ENCODE data around the gene B3GAT2.

The B3GAT2 gene

DNA sequence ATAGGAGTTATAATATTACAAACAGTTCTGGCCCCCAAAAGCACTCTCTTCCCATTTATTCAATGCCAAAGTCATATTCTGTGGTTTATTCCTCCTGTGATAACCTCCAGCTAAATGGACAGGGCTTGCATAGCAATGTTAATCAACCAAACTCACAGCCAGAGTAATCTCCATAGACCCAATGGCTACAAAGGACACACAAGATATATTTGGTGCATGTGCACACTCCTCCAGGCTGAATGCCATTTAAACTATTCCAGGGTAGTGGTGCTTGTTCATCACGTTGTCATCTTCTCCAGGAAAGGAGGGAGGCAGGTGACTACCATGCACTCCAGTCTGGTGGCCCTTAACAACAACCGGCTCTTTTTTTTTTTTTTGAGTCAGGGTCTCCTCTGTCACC is 56.8 kb downstream of the B3GAT2 start:
- DNase-seq (ENCODE audit: low read depth in 2 of 2) = no peak

DNA sequence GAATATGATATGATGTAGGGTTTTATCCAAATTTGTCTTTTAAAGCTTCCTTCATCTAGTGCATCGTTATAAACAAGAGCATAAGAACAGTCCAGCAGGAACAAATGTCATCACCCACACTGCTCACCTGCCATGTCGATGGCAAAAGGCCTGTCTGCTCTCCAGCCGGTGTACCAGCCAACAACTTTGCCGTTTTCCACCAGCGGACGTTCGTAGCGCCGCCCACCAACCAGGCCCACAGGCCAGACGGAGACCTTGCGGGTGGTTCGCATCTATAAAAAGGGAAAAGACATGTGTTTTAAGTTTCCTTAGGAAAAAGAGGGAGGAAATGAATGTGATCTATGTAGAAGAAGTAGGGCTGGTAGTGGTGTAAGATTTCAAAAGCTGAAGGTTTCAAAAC is 62.9 kb downstream of the B3GAT2 start:
- DNase-seq (ENCODE audit: low read depth in 2 of 2) = no peak

DNA sequence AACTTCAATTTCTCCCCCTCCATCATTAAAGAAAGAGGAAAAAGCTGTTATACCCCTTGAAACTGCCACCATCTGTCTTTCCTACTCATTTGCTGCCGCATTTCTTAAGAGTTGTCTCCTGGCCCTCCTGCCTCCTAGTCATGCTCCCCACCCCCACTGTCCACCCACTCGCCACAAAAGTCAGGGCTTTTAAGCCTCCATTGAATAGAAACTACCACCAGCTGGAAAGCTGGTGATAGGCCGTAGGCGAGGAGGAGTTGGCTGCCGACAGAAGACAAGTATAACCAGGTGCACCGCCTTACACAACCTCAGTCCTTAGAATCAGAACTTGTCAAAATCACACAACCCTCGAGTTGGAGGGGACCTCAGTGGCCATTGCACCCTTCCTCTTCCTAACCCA is 67.6 kb downstream of the B3GAT2 start:
- DNase-seq (ENCODE audit: low read depth in 2 of 2) = no peak

DNA sequence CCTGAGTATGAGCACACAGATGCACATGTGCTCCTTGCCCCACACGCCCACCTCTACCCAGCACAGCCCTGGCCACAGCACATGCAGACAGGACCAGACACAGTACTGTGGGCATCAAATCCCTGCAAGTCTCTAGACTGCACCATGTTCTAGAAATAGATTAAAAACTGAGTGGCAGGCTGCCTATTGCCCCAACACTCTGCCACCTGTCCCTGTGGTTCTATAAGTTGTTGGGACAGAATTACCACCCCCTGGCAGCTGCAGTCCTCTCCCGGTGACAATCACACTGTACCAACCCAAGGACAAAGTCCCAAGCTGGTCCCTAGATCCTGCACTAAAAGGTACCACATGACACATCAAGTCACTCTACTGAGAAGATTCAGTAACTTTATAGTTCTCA is 70.2 kb downstream of the B3GAT2 start:
- no peak for DNase-seq (ENCODE audit: low read depth in 2 of 2)

DNA sequence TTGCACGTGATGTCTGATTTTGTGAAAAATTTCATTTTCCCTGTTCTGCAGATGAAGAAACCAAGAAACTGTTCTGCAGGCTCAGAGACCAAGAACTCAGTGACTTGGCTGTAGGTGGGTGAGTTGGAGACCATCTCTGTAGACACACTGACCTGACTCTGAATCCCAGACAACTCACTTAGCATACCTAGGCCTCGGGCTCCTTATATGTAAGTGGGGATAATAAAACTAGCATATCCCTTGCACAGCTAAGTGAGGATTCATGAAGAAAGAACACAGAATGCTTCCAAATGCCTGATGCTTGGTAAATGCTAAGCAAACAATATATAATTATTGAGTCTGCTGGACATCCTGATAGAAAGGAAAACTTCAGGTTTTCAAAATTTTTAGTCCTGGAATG is 70.8 kb downstream of the B3GAT2 start:
- DNase-seq (ENCODE audit: low read depth in 2 of 2) = no peak

DNA sequence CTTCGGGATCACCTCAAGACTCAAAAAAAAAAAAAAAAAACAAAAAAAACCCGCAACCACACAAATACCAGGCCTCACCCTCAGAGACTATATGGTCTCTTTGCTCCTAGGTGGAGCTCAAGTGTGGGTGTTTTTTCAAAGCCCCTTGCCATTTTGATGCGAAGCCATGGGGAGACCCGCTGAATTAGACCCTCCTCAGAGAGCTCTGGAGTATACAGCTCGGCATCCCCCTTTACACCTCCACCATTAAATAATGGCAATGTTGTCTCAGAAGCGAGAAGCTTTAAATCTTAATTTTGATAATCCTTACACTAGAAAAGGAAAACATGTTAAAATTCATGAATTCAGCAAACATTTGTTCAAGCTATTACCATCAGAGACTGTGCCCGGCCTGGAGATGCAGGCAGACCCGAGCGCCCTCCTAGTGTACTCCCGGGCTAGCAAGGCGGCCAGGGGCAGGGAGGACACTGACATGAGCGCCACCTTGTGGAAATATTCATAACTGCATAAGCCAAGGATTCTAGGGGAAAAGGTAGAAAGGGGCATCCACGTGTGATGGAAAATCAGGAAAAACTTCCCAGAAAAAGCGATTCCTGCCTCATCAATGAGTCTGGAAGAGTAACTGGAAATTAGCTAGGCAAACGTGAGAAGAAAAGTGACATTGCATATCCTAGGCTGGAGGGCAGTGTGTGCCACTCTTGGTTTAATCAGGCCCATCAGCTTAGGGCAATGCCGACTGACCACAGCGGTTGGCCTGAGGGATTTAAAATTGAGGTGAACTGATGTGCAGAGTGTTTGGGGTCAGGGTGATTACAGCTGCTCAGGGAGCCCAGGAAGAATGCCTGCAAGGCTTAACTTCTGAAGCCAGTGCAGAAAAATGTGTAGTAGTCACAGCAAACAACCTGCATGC is 72.5 kb downstream of the B3GAT2 start:
- DNase-seq (ENCODE audit: low read depth in 2 of 2) = peak; percentile 23 to 32

DNA sequence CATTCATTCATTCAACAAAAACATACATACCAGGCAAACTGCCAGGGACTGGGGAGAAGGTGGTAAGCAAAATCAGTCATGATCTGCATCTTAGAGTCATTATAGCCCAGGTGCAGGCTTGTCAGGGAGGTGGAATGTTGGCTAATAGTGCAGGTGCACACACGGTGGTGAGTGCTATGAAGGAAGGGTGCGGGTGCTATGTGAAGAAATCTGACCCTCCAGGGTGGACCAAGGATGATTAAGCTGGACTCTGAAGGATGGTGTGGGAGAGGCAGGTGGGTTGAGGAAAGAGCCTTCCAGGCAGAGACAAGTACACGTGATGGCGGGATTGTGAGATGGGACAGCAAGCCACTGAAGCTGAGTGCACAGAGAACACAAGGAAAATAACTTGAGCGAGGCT is 77.4 kb downstream of the B3GAT2 start:
- DNase-seq (ENCODE audit: low read depth in 2 of 2) = no peak

DNA sequence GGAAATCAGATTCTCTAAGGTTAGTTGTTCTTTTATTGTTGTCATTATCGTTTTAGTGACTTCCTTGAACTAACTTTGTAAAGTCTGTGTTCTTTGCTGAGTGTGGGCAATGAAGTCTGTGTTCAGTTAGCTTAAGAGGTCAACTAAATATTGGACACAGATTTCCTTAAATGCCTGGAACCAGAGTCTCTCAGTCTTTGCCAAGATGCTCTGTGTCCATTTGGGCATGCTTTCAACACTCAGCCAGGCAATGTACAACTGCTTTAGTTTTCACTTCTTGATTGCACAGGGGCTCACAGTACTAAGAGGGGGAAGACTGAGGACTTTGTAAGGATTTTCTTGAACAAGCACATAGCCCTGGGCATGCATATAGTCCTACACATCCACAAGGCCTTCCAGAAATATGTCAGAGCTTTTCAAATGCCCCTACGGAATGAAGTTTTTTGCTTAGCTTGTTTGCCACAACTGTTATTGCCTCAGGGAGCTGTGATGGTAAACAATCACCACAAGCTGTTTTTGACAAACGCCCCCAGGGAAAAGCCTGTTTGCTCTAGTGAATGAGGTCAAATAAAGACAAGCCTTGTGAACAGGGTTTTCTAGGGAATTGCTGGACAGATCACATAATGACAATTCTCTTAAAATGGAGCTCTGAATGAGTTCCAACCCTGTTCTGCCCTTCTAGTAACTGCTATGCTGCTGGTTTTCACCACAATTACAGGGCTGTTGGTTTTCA is 82.5 kb downstream of the B3GAT2 start:
- no peak for DNase-seq (ENCODE audit: low read depth in 2 of 2)

DNA sequence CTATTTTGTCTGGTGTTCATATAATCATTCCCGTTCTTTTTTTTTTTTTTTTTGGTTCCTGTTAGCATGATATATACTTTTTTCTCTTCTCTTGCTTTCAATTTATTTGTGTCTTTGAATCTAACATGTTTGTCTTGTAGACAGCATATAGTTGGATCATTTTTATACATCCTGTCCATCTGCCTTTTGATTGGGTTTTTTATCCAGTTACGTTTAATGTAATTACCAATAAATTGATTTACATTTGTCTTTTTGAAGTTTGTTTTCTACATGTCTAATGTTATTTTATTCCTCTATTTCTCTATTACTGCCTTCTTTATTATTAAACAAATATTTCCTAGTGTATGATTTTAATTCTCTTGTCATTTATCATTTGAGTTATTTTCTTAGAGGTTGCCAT is 84.4 kb downstream of the B3GAT2 start:
- no peak for DNase-seq (ENCODE audit: low read depth in 2 of 2)

DNA sequence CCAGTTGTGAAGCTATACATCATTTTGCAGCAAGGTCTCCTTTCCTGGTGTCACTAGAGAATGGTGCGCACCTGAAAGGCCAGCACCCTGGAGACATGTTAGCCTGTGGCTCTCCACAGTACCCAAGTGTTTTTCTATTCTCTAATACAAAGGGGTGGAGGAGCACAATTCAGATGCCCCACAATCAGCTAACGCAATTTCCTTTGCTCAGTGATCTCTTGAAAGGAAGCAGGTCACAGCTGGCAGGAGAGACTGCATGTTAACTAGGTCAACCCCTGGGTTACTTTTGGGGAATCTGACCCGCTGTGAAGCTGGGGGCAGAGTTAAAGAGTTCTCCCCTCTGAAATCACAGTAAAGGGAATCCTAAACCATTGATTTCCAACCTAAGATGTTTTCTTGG is 92.5 kb downstream of the B3GAT2 start:
- DNase-seq (ENCODE audit: low read depth in 2 of 2) = no peak

DNA sequence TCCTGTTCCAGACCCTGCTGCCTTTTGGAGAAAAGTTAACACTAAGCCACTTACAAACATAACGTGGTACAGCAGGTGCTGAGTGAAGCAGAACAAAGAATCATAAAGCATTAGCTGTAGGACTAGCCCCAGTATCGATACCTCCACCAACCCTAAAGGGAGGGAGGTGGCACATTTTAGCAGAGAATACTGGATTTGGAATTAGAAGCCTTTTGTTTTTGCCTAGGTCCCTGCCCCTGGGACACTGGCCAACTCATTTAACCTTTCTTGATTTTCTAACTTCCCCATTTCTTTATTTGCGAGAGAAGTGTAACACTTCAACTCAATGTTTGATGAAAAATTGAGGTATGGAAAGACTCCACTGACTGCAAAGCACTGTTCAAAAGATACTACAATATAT is 93.5 kb downstream of the B3GAT2 start:
- no peak for DNase-seq (ENCODE audit: low read depth in 2 of 2)

DNA sequence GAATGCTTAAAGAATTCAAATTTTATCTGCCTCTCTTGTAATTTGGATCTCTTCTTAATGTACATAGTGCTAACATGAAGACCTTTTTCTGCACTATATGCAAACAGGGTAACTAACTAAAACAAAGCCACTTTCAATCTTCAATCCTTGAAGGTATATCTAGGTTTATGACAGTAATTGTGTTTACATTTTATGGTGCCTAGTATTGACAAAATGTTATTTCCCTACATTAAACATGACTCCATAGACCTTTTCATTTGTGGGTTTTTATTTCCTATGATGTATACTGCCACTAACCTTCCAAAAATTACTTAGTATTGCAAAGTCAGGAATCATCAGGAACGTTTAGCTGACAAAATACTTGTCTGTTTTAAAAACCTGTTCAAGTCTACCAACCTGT is 95.9 kb downstream of the B3GAT2 start:
- DNase-seq (ENCODE audit: low read depth in 2 of 2) = no peak

DNA sequence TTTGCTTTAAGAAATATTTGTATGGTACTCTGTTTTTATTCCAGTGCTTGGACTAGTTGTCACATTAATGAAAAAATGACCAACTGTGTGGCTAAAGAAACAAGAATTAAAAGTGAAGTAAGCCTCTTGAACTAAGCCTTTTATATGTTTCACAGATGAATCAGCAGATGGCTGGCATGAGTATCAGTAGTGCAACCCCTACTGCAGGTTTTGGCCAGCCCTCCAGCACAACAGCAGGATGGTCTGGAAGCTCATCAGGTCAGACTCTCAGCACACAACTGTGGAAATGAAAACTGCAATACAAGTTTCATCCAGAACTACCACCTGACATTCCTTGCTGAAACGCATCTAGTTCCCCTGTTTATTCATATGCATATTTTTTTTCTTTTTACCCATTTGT is 96.8 kb downstream of the B3GAT2 start:
- no peak for DNase-seq (ENCODE audit: low read depth in 2 of 2)

DNA sequence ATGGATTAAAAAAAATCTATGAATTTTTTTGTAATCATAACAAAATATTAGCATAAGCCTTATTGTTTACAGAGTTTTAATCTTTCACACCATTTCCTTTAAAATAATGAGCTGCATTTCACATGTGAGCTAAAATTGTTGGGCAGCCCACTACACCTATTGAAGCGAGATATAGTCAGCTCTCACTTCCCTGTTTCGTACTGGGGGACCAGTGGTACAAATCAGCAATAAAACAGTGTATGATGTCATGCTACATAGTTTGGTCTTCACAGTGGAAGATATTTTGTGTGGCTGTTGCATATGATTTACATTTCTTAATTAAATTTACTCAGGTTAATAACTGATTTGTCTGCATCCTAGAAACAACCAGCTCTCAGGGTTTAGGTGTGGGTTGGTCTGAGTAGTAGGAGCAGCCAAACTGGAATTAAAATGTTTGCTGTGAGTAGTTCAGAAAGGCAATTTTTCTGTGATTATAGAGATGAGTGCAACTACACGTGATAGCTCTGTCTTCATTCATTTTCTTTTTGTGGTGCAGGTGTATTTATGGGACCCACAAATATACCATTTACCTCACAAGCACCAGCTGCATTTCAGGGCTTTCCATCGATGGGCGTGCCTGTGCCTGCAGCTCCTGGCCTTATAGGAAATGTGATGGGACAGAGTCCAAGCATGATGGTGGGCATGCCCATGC is 99.3 kb downstream of the B3GAT2 start:
- DNase-seq (ENCODE audit: low read depth in 2 of 2) = no peak

DNA sequence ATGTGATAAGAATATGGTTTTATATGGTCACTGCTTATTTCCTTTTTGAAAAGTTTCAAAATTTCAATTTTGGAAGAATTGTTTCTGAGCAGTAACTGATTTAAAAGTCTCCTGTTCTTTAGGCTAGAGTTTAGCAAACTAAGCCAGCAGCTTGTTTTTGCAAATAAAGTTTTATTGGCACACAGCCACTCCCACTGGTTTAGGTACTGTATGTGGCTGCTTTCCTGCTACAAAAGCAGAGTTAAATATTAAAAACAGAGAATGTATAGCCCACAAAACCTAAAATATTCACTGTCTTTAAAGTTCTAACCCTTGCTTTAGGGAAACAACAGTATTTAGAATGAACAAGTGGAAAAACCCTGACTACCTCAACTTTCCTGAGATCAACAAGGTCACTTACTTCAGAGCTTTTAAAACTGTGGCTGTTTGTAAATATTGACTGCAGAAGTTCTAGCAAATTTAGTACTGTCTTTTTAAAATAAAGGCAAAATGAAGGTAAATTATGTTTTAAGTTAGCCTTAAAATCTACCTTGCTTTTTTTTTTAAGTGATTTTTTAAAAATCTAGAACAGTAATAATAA is 104.1 kb downstream of the B3GAT2 start:
- no peak for DNase-seq (ENCODE audit: low read depth in 2 of 2)

DNA sequence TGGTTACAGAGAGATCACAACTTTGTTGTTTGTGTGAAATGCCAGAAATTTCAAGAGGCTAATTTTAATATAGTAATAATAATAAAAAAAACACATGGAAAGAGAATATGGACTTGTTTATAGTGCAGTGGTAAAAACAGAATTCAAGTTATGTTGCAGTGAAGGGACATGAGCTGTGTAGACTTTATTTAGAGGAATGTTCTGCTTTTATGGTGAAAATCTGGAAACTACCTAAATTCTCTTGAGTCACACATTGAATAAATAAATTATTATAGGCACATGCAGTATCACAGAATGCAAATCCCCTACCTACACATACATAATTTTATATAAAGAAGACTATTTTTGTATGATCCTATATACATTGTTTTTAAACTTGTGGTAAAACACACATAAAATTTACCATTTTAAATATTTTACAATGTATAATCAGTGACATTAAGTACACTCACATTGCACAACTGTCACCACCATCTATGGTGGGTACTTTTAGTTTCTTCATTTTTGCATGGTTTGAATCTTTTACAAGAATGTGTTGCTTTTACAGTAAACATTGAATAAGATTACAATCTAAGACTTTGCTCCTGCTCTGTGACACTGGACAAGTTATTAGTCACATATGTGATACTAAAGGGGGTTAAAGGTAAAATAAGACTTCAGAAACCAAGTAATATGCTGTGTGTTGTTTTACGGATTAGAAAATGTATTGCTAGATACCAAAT is 107.4 kb downstream of the B3GAT2 start:
- DNase-seq (ENCODE audit: low read depth in 2 of 2) = no peak

DNA sequence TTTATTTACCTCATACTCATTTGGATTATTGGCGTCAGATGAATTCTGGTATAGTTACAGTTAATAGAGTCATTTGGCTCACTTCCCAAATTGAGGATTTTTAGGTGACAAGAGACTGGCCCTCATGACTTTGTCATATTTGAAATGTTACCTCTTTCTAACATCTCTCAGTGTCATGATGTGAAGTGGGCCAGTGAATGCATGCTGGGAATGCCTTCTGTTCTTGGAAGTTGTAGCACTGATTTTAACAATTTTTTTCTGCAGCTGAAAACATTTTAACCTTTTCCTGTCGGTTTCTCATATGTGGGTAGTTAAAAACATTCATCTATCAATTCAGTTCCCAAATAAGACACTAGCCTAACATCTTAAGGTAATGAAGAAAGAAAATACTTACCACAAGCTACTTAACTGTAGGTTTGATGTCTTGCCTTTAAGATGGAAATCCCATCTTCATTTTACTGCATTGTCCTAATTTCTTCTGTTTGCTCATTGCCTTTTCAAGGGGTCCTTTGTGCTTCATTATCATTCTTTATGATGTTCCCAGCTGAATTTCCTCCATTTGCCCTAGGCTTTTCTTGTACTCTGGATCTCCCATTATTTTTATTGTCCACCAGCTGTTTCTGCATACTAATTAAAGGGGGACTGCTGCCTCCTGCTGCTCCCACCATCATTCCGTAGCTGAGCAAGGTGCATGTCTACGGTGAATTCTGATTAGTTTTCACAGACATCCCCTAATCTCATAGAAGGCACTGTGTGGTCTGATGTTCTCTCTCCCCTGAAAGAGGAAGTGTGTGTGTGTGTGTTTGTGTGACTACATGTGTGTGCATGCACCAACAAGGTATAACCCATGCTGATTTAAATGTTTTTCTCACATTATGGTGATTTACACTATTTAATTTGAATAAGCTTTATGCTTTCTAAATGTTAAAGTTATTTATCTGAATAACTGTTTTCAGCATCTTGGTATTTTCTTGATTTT is 109.5 kb downstream of the B3GAT2 start:
- no peak for DNase-seq (ENCODE audit: low read depth in 2 of 2)

DNA sequence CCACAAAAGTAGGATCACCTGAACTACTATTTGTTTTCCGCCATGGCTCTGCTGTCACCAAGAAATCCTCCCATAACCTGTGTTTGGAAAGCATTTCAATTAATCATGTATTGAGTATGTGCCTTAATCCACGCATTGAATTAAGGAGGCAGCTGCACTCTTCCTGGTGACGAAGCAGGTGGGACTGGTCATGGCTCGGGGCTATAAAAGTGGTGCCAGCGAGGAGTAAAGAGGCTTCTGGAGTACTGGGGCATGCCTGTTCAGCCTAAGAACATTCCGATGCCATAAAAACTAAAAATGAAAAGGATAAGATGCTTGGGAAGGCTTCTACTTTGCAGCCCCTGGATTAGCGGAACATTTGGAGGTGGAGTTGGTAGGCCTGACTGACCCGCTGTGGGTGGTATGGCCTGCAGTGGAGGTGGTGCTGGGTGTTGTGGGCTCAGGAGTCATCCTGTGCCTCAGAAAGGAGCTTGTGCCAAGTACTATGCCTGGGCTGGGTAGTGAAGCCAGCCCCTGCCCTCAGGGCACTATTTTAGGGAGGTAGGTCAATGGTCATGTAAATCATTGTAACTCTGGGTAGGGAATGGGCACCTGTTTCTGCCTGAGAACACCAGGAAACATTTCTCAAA is 110.5 kb downstream of the B3GAT2 start:
- no peak for DNase-seq (ENCODE audit: low read depth in 2 of 2)

DNA sequence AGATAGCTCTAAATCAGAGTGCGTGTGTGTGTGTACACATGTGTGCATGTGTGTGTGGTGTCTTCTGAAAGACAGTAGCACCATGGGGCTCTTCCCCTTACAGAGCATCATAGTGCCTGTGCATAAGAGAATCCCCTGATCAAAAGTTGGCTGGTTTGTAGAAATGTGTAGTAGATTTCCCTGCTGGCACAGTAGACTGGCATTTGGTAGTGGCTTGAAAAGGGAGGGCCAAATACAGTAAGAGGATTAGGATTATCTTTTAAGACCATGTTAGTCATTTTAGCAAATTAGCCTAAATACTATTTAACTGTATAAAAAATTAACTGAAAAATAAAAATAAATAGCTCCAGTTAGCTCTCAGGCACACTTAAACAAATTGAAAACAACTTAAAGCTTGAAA is 112.6 kb downstream of the B3GAT2 start:
- DNase-seq (ENCODE audit: low read depth in 2 of 2) = no peak

DNA sequence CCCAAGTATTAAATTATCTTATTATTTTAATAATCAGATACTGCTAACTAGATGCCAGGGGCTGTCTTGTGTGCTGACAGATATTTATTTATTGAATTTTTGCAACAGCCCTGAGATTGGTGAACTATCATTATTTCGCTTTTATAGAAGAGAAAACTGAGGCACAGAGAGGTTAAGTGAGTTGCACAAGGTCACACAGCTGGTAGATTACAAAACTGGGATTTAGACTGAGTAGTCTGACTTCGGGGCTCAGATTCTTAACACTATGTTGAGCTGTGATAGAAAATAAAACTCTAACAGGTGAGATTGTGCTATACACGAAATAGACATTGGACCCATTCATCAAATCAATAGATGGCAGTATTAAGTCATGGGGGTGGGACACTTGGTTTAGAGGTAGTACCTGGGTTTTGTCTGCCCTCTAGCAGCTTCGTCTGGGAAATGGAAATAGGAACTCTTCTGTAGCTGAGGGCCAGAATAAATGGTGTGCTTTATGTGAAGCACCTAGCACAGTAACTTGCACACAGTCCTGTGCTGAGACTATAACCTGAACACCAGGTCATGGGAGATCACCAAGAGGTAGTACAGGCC is 113.4 kb downstream of the B3GAT2 start:
- DNase-seq (ENCODE audit: low read depth in 2 of 2) = no peak

Measured in stimulated activated CD8-positive, alpha-beta memory T cell treated with anti-CD3 and anti-CD28 coated beads, Interleukin-2, amount 100 ng/mL, for 48 hours (primary cell).